HepG2 (cell line): ENCODE measurements around the gene CAVIN1. TPM values are rescaled to one million over a fixed set of nuclear protein-coding genes. Genes with fewer than 3 reads are reported as not detected.

Experiments used
- AFF4 ChIP-seq: sonication (generic); formaldehyde crosslinking; IDR thresholded peaks from 2 replicates; pipeline ENCODE4 v1.4.0; 2020; ENCODE audit warnings: missing genetic modification reagents
- CC2D1A ChIP-seq: sonication (generic); formaldehyde crosslinking; IDR thresholded peaks from 2 replicates; pipeline ENCODE4 v1.8.1; 2023; ENCODE audit warnings: mild to moderate bottlenecking, missing genetic modification reagents
- DZIP1 ChIP-seq: sonication (generic); formaldehyde crosslinking; IDR thresholded peaks from 2 replicates; pipeline ENCODE4 v1.5.0; 2020; ENCODE audit warnings: mild to moderate bottlenecking, missing genetic modification reagents
- FOXK2 ChIP-seq: fragments of 450-650 bp; IDR thresholded peaks from 2 replicates; pipeline ENCODE4 v1.6.1; 2016
- GATA4 ChIP-seq: sonication (generic); IDR thresholded peaks from 2 replicates; pipeline ENCODE4 v1.6.1; 2016; ENCODE audit warnings: antibody characterized with exemption, low read depth, borderline replicate concordance
- KLF12 ChIP-seq: sonication (generic); formaldehyde crosslinking; IDR thresholded peaks from 2 replicates; pipeline ENCODE4 v1.4.0; 2020; ENCODE audit warnings: missing genetic modification reagents, borderline replicate concordance
- PHF21A ChIP-seq: sonication (generic); formaldehyde crosslinking; IDR thresholded peaks from 2 replicates; pipeline ENCODE4 v1.5.0; 2020; ENCODE audit warnings: mild to moderate bottlenecking, missing genetic modification reagents
- SCMH1 ChIP-seq: sonication (generic); formaldehyde crosslinking; IDR thresholded peaks from 2 replicates; pipeline ENCODE4 v1.9.0; 2021; ENCODE audit warnings: missing genetic modification reagents, mild to moderate bottlenecking, borderline replicate concordance
- SMYD3 ChIP-seq: sonication (generic); formaldehyde crosslinking; IDR thresholded peaks from 2 replicates; pipeline ENCODE4 v1.8.1; 2023; ENCODE audit warnings: mild to moderate bottlenecking, missing genetic modification reagents
- SYNCRIP ChIP-seq: fragments of 200-400 bp; formaldehyde crosslinking; IDR thresholded peaks from 2 replicates; pipeline ENCODE4 v1.6.1; 2018; ENCODE audit warnings: mild to moderate bottlenecking, low read depth, low read length; ENCODE audit not compliant: insufficient read depth
- TCF7 ChIP-seq: sonication (generic); IDR thresholded peaks from 2 replicates; pipeline ENCODE4 v1.6.1; 2016; ENCODE audit warnings: antibody characterized with exemption, low read depth
- USF2 ChIP-seq, 2 experiments: sonication (generic) in 1 of 2; formaldehyde crosslinking in 1 of 2; IDR thresholded peaks; 2 replicates each; pipeline versions ENCODE4 v1.5.1 to v1.6.1; 2011 to 2020; ENCODE audit warnings: borderline replicate concordance in 1 of 2, low read depth in 1 of 2, low read length in 1 of 2, mild to moderate bottlenecking in 1 of 2, missing genetic modification reagents in 1 of 2, moderate library complexity in 1 of 2
- XRCC5 ChIP-seq: fragments of 200-400 bp; formaldehyde crosslinking; optimal IDR thresholded peaks from 2 replicates; pipeline ENCODE3; 2017; ENCODE audit warnings: mild to moderate bottlenecking, low read length
- ZBTB1 ChIP-seq: sonication (generic); formaldehyde crosslinking; IDR thresholded peaks from 2 replicates; pipeline ENCODE4 v1.4.0; 2020; ENCODE audit warnings: missing genetic modification reagents, borderline replicate concordance
- ZBTB8A ChIP-seq: sonication (generic); formaldehyde crosslinking; IDR thresholded peaks from 2 replicates; pipeline ENCODE4 v1.4.0; 2020; ENCODE audit warnings: mild to moderate bottlenecking, low read depth, missing genetic modification reagents, borderline replicate concordance
- ZNF383 ChIP-seq: sonication (generic); formaldehyde crosslinking; IDR thresholded peaks from 2 replicates; pipeline ENCODE4 v1.4.0; 2020; ENCODE audit warnings: missing genetic modification reagents, mild to moderate bottlenecking, borderline replicate concordance
- ZNF891 ChIP-seq: sonication (generic); formaldehyde crosslinking; IDR thresholded peaks from 2 replicates; pipeline ENCODE4 v1.5.0; 2020; ENCODE audit warnings: mild to moderate bottlenecking, missing genetic modification reagents
- ZSCAN5A ChIP-seq: sonication (generic); formaldehyde crosslinking; IDR thresholded peaks from 2 replicates; pipeline ENCODE4 v1.8.0; 2022; ENCODE audit warnings: mild to moderate bottlenecking, missing genetic modification reagents, borderline replicate concordance
- polyA plus RNA-seq, 8 experiments: library from polyadenylated mRNA; depleted of rRNA in 3 of 8; stranded (reverse) in 7 of 8; unstranded in 1 of 8; fragments of >200 nt; fragmentation: Illumina TruSeq in 4 of 8; extraction: Trizol in 4 of 8; gene quantifications; 2 replicates each; pipeline versions ENCODE4 v1.2.1 to v1.2.3, GENCODE V29; 2011 to 2016; ENCODE audit warnings: low read depth in 4 of 8, missing spikeins in 1 of 8, mixed read lengths in 1 of 8; ENCODE audit not compliant: insufficient read depth in 1 of 8
- total RNA-seq, 5 experiments: library from RNA; depleted of rRNA; stranded (reverse); fragments of >200 nt; fragmentation: Illumina TruSeq; extraction: Trizol; gene quantifications; 2 replicates each; pipeline ENCODE4 v1.2.3, GENCODE V29; 2016; ENCODE audit warnings: low read depth in 1 of 5

The CAVIN1 gene
- total and polyA plus RNA-seq, 2 of the 13 experiments (the other 11 are each of a cell fraction or from before 2014, with no cell fraction given) = 15.9 to 25.5 TPM

GRCh38 chr17:42428141-42428944, 5.3 kb upstream of the CAVIN1 start (continued):
- TF ChIP-seq PHF21A (CRISPR knock-in tag) (no peak), SYNCRIP (no peak), XRCC5 (peak; percentile 67), USF2 (IDR thresholded peaks at IDR 0.05; ENCODE audit: low read depth, low read length) (no peak), USF2 (CRISPR knock-in tag; IDR thresholded peaks at IDR 0.05; ENCODE audit: borderline replicate concordance) (no peak; the same call in 1 of the 2 replicates), KLF12 (CRISPR knock-in tag) (no peak), TCF7 (no peak), SCMH1 (CRISPR knock-in tag) (no peak), GATA4 (no peak), ZNF383 (CRISPR knock-in tag) (no peak), DZIP1 (CRISPR knock-in tag) (no peak), ZBTB1 (CRISPR knock-in tag) (no peak), SMYD3 (no peak), CC2D1A (CRISPR knock-in tag) (no peak), ZNF891 (CRISPR knock-in tag) (no peak), AFF4 (CRISPR knock-in tag) (peak; percentile 48; the same call in 1 of the 2 replicates), ZBTB8A (no peak), FOXK2 (peak; percentile 28; the same call in 1 of the 2 replicates), ZSCAN5A (CRISPR knock-in tag) (no peak)
